Tibial nerve (tissue), 3 donors: ENCODE data around the gene SELENOW.
"Not testable (repeated sequence)": the region's sequence is repeated elsewhere in the genome, so short reads cannot be mapped to it uniquely, and the experiment has no call there.

ENCODE experiments used
- POLR2A ChIP-seq, 2 donors: fragments of 450-650 bp; IDR thresholded peaks; one replicate each; pipeline ENCODE4 v1.6.1; 2017; ENCODE audit warnings: antibody characterized with exemption in 2 of 2, mild to moderate bottlenecking in 2 of 2, moderate library complexity in 2 of 2
- TF ChIP-seq, protein P1 (sequence below), 5 experiments: fragments of 200-600 bp in 3 of 5; fragments of 450-650 bp in 2 of 5; sonication (generic) in 3 of 5; IDR thresholded peaks; one replicate each; pipeline ENCODE4 v1.5.1; 2016 to 2019; ENCODE audit warnings: antibody characterized with exemption in 5 of 5, mild to moderate bottlenecking in 3 of 5, moderate library complexity in 2 of 5

DNA sequence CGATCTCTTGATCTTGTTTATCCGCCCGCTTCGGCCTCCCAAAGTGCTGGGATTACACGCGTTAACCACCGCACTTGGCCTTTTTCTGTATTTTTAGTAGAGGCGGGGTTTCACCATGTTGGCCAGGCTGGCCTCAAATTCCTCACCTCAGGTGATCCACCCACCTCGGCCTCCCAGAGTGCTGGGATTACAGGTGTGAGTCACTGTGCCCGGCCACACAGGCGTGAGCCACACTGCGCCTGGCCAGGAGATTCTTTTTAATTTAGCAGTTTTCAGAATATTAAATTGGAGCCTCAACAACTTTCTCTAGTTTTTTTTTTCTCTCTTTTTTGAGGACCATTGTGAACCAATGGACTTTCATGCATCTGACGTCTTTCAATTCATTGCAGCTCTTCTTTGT is 11.3 kb downstream of the SELENOW start:
- TF ChIP-seq, protein P1, sequence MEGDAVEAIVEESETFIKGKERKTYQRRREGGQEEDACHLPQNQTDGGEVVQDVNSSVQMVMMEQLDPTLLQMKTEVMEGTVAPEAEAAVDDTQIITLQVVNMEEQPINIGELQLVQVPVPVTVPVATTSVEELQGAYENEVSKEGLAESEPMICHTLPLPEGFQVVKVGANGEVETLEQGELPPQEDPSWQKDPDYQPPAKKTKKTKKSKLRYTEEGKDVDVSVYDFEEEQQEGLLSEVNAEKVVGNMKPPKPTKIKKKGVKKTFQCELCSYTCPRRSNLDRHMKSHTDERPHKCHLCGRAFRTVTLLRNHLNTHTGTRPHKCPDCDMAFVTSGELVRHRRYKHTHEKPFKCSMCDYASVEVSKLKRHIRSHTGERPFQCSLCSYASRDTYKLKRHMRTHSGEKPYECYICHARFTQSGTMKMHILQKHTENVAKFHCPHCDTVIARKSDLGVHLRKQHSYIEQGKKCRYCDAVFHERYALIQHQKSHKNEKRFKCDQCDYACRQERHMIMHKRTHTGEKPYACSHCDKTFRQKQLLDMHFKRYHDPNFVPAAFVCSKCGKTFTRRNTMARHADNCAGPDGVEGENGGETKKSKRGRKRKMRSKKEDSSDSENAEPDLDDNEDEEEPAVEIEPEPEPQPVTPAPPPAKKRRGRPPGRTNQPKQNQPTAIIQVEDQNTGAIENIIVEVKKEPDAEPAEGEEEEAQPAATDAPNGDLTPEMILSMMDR (IDR thresholded peaks at IDR 0.05), result not testable (repeated sequence)
- not testable (repeated sequence) for TF ChIP-seq POLR2A (IDR thresholded peaks at IDR 0.05)
